Liver (tissue), 9 donors: ENCODE measurements around the gene CD96. TPM values are rescaled to one million over a fixed set of nuclear protein-coding genes. Genes with fewer than 3 reads are reported as not detected.

Source experiments
- DNase-seq: peaks from one replicate; pipeline ENCODE4 v3.0.0-alpha.2; 2017; ENCODE audit warnings: low spot score
- H3K27ac ChIP-seq, 2 donors: one replicate each; pipeline ENCODE4 v1.7.0; 2013; ENCODE audit warnings: inconsistent platforms in 2 of 2, low read length in 2 of 2, control low read depth in 1 of 2, low read depth in 1 of 2, mild to moderate bottlenecking in 1 of 2
- H3K27me3 ChIP-seq, 4 donors: one replicate each; pipeline versions ENCODE4 v1.6.1 to v1.7.0; 2013; ENCODE audit warnings: low read length in 3 of 4, inconsistent platforms in 1 of 4, mild to moderate bottlenecking in 1 of 4, moderate library complexity in 1 of 4; ENCODE audit not compliant: control insufficient read depth in 4 of 4, insufficient read depth in 4 of 4
- H3K36me3 ChIP-seq, 4 donors: one replicate each; pipeline versions ENCODE4 v1.6.1 to v1.7.0; 2013; ENCODE audit warnings: low read length in 3 of 4, mild to moderate bottlenecking in 3 of 4, low read depth in 1 of 4, moderate library complexity in 1 of 4; ENCODE audit not compliant: control insufficient read depth in 4 of 4, insufficient read depth in 3 of 4
- H3K4me1 ChIP-seq, 4 donors: one replicate each; pipeline versions ENCODE4 v1.6.1 to v1.7.0; 2013; ENCODE audit warnings: low read length in 3 of 4, mild to moderate bottlenecking in 3 of 4, moderate library complexity in 1 of 4; ENCODE audit not compliant: control insufficient read depth in 4 of 4, insufficient read depth in 4 of 4
- H3K4me3 ChIP-seq, 3 donors: one replicate each; pipeline versions ENCODE4 v1.6.1 to v1.7.0; 2013; ENCODE audit warnings: low read length in 3 of 3, control low read depth in 1 of 3, low read depth in 1 of 3, mild to moderate bottlenecking in 1 of 3
- H3K9ac ChIP-seq, 2 donors: one replicate each; pipeline ENCODE4 v1.7.0; 2013; ENCODE audit warnings: low read length in 2 of 2, mild to moderate bottlenecking in 2 of 2, moderate library complexity in 2 of 2, control low read depth in 1 of 2, low read depth in 1 of 2
- H3K9me3 ChIP-seq, 4 donors: one replicate each; pipeline versions ENCODE4 v1.6.1 to v1.7.0; 2013; ENCODE audit warnings: low read length in 3 of 4; ENCODE audit not compliant: control insufficient read depth in 4 of 4
- CTCF ChIP-seq: fragments of 150-350 bp; IDR thresholded peaks from 2 replicates; pipeline ENCODE4 v1.5.1; 2017; ENCODE audit warnings: improper control_type of control experiment, low read depth, low read length; ENCODE audit not compliant: missing input control
- EGR1 ChIP-seq, 2 donors: IDR thresholded peaks; 2 replicates each; pipeline ENCODE4 v1.6.1; 2016 to 2018; ENCODE audit warnings: antibody characterized with exemption in 2 of 2, low read depth in 2 of 2
- HNF4G ChIP-seq: IDR thresholded peaks from 2 replicates; pipeline ENCODE4 v1.6.1; 2016; ENCODE audit warnings: antibody characterized with exemption
- JUND ChIP-seq, 2 donors: IDR thresholded peaks; 2 replicates each; pipeline ENCODE4 v1.6.1; 2016; ENCODE audit warnings: antibody characterized with exemption in 2 of 2
- MAX ChIP-seq: IDR thresholded peaks from 2 replicates; pipeline ENCODE4 v1.6.1; 2016; ENCODE audit warnings: antibody characterized with exemption
- RAD21 ChIP-seq, 2 donors: IDR thresholded peaks; 2 replicates each; pipeline ENCODE4 v1.6.1; 2016; ENCODE audit warnings: antibody characterized with exemption in 2 of 2, mild to moderate bottlenecking in 2 of 2
- SP1 ChIP-seq: IDR thresholded peaks from 2 replicates; pipeline ENCODE4 v1.6.1; 2018; ENCODE audit warnings: antibody characterized with exemption, mild to moderate bottlenecking
- YY1 ChIP-seq: IDR thresholded peaks from 2 replicates; pipeline ENCODE4 v1.6.1; 2016; ENCODE audit warnings: antibody characterized with exemption, mild to moderate bottlenecking
- WGBS: extraction: QIAGEN DNeasy Blood & Tissue Kit; methylation state at CpG from one replicate; pipeline ENCODE4 v1.1.7; 2013; 5-methylcytosine and 5-hydroxymethylcytosine counted together
- polyA plus RNA-seq, 2 donors: library from polyadenylated mRNA; stranded (reverse) in 1 of 2; unstranded in 1 of 2; fragments of 200-250 nt in 1 of 2; fragments of >200 nt in 1 of 2; fragmentation: Nextera tagmentation in 1 of 2; extraction: Ambion mirVana in 1 of 2; gene quantifications; one replicate each; pipeline versions ENCODE4 v1.2.1 to v1.2.3, GENCODE V29; 2013 to 2015
- total RNA-seq, 2 donors: library from RNA; depleted of rRNA; stranded (reverse); fragments of >200 nt; gene quantifications; one replicate each; pipeline ENCODE4 v1.2.3, GENCODE V29; 2014
- donor health status: healthy.
- donor health status: healthy.
- donor health status: healthy.
- donor health status: healthy.
- donor health status: healthy.

CD96 gene
- total and polyA plus RNA-seq, 4 donors, result 0.46 to 2.7 (median 0.92) TPM

DNA sequence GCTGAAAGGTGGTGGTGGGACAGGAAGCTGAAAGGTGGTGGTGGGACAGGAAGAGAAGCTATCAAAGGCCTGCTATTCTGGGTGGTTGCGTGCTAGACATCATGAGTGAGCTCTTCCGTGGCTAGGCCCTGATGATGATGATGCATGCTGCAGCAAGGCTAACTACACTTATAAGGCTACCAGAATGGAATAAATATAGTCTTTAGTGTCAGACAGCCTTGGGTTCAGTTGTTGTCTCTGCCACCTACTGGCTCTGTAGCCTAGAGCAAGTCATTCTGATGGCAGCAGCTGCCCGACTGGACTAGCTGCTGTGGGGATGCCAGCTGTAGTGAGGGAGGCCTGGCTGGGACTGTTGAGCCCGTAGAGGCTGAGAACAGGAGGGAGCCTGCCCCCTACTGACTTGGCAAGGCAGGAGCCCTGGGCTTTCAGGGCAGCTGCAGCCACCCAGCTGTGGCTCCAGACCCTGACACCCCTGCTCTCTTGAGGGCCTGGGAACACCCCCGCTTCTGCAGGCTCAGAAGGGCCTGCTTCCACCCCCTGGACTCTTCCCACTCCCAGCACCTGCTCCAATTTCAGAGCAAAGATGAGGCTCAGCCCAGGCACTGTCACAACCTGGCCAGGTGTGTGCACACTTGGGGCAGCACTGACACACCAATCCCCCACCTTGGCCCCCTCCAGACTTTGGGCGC lies 74.6 kb downstream of the CD96 start (continued):
- no peak for TF ChIP-seq CTCF

- peaks cover 0 to 2% (median 0%) of the 10 kb centered on the region in 4 donors for H3K27me3 ChIP-seq
- DNase-seq, result no peak
- no peak for TF ChIP-seq EGR1 (IDR thresholded peaks at IDR 0.05; ENCODE audit: low read depth in 2 of 2)
- TF ChIP-seq MAX, result no peak
- TF ChIP-seq JUND (IDR thresholded peaks at IDR 0.05), result no peak
- no peak for TF ChIP-seq HNF4G
- TF ChIP-seq SP1, result no peak
- no peak for TF ChIP-seq CTCF
- no peak for TF ChIP-seq RAD21 (IDR thresholded peaks at IDR 0.05)
- no peak for TF ChIP-seq YY1
- H3K36me3 ChIP-seq, result no peaks in the 10 kb centered on the region
- peaks cover 0 to 3% (median 0%) of the 10 kb centered on the region in 4 donors for H3K9me3 ChIP-seq
- 88% methylated on average over 3 of the region's 3 CpGs for WGBS
- H3K27ac ChIP-seq, result no peak overlapping the region
- no peaks in the 10 kb centered on the region for H3K4me1 ChIP-seq
- H3K4me3 ChIP-seq, result no peak overlapping the region
- H3K9ac ChIP-seq, result no peak overlapping the region
Measured at GRCh38 chr3:111617406-111617805, 75.4 kb downstream of the CD96 start.

DNA sequence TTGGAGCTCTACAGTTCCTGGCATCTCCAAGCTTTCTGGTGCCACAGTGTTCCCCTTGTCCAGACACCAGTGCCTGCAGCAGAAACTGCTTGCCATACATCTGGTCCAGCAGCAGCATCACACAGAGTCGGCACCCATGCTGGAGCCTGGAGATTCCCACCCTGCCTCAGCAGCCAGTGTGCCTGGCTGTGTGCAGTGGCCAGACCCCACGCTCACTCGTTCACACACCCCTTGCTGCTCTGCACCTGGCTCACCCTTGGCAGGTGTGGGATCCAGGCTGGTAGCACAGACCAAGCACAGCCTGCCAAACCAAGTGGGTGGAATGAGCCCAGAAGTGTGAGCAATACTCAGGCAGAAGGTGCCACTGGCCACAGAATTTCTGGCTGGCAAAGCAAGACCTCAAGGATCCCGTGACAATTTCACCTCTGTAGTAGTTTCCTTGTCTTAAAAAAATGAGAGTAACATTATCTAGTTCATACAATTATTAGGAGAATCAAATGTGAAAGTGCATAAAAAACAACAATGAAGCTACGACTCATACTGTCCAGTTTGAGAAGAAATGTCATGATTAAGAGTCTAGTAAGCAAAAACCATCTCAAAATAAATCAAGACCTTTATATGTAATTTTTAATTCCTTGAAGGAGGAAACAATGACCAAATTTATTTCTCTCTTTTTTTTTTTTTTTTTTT lies 76.1 kb downstream of the CD96 start:
- Histone ChIP-seq H3K36me3 (no peaks in the 10 kb centered on the region), H3K9me3 (peaks cover 0 to 3% (median 0%) of the 10 kb centered on the region in 4 donors), H3K27me3 (peaks cover 0 to 2% (median 0%) of the 10 kb centered on the region in 4 donors), H3K9ac (no peak overlapping the region), H3K27ac (no peak overlapping the region), H3K4me1 (no peaks in the 10 kb centered on the region), H3K4me3 (no peak overlapping the region)
- DNase-seq, result no peak
- TF ChIP-seq YY1 (no peak), CTCF (no peak)
- 90% methylated on average over 5 of the region's 5 CpGs for whole genome bisulfite sequencing
